SK-N-SH treated with all-trans-retinoic acid at 6 μM for 48 hours (cell line): Measurements from ENCODE around the gene ALDH1A2.

Experiments
- ATAC-seq: fragments of 200-7000 bp; cut with Tn5 transposase; 3 replicates; pipeline ENCODE4 v1.9.1; 2020; ENCODE audit warnings: mild to moderate bottlenecking, moderate library complexity
- ARNTL ChIP-seq: fragments of 450-650 bp; formaldehyde crosslinking; IDR thresholded peaks from 2 replicates; pipeline ENCODE4 v1.5.0; 2020; ENCODE audit warnings: low read depth, mild to moderate bottlenecking, moderate library complexity, borderline replicate concordance
- BACH2 ChIP-seq: fragments of 250-450 bp; sonication (Bioruptor Pico); IDR thresholded peaks from 2 replicates; pipeline ENCODE4 v1.9.0; 2021; ENCODE audit warnings: mild to moderate bottlenecking, borderline replicate concordance
- CSRNP3 ChIP-seq: fragments of 250-450 bp; sonication (Bioruptor Pico); IDR thresholded peaks from 2 replicates; pipeline ENCODE4 v1.5.1; 2021; ENCODE audit warnings: mild to moderate bottlenecking, moderate library complexity
- ESRRG ChIP-seq: fragments of 250-450 bp; sonication (Bioruptor Pico); IDR thresholded peaks from 2 replicates; pipeline ENCODE4 v1.6.1; 2021; ENCODE audit warnings: mild to moderate bottlenecking
- GLIS3 ChIP-seq: fragments of 250-450 bp; sonication (Bioruptor Pico); IDR thresholded peaks from 2 replicates; pipeline ENCODE4 v1.5.0; 2020; ENCODE audit warnings: mild to moderate bottlenecking, moderate library complexity
- ISL1 ChIP-seq: fragments of 250-450 bp; sonication (Bioruptor Pico); IDR thresholded peaks from 2 replicates; pipeline ENCODE4 v2.1.2; 2022; ENCODE audit warnings: mild to moderate bottlenecking, moderate library complexity
- OSR1 ChIP-seq: fragments of 250-450 bp; sonication (Bioruptor Pico); IDR thresholded peaks from 2 replicates; pipeline ENCODE4 v1.8.0; 2022; ENCODE audit warnings: moderate library complexity, mild to moderate bottlenecking, inconsistent platforms
- POU6F1 ChIP-seq: fragments of 250-450 bp; sonication (Bioruptor Pico); IDR thresholded peaks from 2 replicates; pipeline ENCODE4 v1.8.0; 2021; ENCODE audit warnings: low read depth, mild to moderate bottlenecking, moderate library complexity, borderline replicate concordance
- PPARA ChIP-seq: fragments of 250-450 bp; sonication (Bioruptor Pico); IDR thresholded peaks from 2 replicates; pipeline ENCODE4 v1.5.0; 2020; ENCODE audit warnings: mild to moderate bottlenecking, borderline replicate concordance
- RARB ChIP-seq: fragments of 250-450 bp; sonication (Bioruptor Pico); IDR thresholded peaks from 2 replicates; pipeline ENCODE4 v1.8.0; 2021; ENCODE audit warnings: mild to moderate bottlenecking, moderate library complexity
- TCF4 ChIP-seq: fragments of 250-450 bp; sonication (Bioruptor Pico); IDR thresholded peaks from 2 replicates; pipeline ENCODE4 v1.8.0; 2021; ENCODE audit warnings: mild to moderate bottlenecking, moderate library complexity, borderline replicate concordance
- TOX ChIP-seq: fragments of 250-450 bp; sonication (Bioruptor Pico); IDR thresholded peaks from 2 replicates; pipeline ENCODE4 v1.8.0; 2021; ENCODE audit warnings: mild to moderate bottlenecking, moderate library complexity, borderline replicate concordance
- TSHZ2 ChIP-seq: fragments of 250-450 bp; sonication (Bioruptor Pico); IDR thresholded peaks from 2 replicates; pipeline ENCODE4 v1.5.0; 2020; ENCODE audit warnings: mild to moderate bottlenecking, moderate library complexity
- ZC3H10 ChIP-seq: fragments of 250-450 bp; sonication (Bioruptor Pico); IDR thresholded peaks from 2 replicates; pipeline ENCODE4 v1.5.1; 2021; ENCODE audit warnings: mild to moderate bottlenecking, moderate library complexity
- ZFP3 ChIP-seq: fragments of 250-450 bp; sonication (Bioruptor Pico); IDR thresholded peaks from 2 replicates; pipeline ENCODE4 v1.5.0; 2020; ENCODE audit warnings: mild to moderate bottlenecking, moderate library complexity
- ZFP30 ChIP-seq: fragments of 450-650 bp; formaldehyde crosslinking; IDR thresholded peaks from 2 replicates; pipeline ENCODE4 v1.5.0; 2022; ENCODE audit warnings: mild to moderate bottlenecking, moderate library complexity
- ZNF565 ChIP-seq: fragments of 450-650 bp; formaldehyde crosslinking; conservative IDR thresholded peaks from 2 replicates; pipeline ENCODE4 v1.5.0; 2020; ENCODE audit warnings: low read depth, mild to moderate bottlenecking, moderate library complexity
- ZNF70 ChIP-seq: fragments of 450-650 bp; formaldehyde crosslinking; IDR thresholded peaks from 2 replicates; pipeline ENCODE4 v1.5.0; 2020; ENCODE audit warnings: mild to moderate bottlenecking, moderate library complexity
- ZNF8 ChIP-seq: fragments of 450-650 bp; formaldehyde crosslinking; IDR thresholded peaks from 2 replicates; pipeline ENCODE4 v1.5.0; 2020; ENCODE audit warnings: mild to moderate bottlenecking, moderate library complexity
- TF ChIP-seq, protein P1 (sequence below): fragments of 250-450 bp; sonication (Bioruptor Pico); IDR thresholded peaks from 2 replicates; pipeline ENCODE4 v1.5.1; 2020; ENCODE audit warnings: low read depth, mild to moderate bottlenecking, moderate library complexity

The ALDH1A2 gene

GRCh38 chr15:58049520-58050227, 15.8 kb downstream of the ALDH1A2 start:
- no peak for ATAC-seq
- no peak for TF ChIP-seq OSR1 (CRISPR knock-in tag)
- no peak for TF ChIP-seq ZC3H10 (CRISPR knock-in tag)
- no peak for TF ChIP-seq TCF4 (CRISPR knock-in tag)
- TF ChIP-seq BACH2, result no peak
- no peak for TF ChIP-seq ZFP30 (CRISPR knock-in tag)
- TF ChIP-seq ZNF70 (CRISPR knock-in tag), result no peak
- TF ChIP-seq ZNF8 (CRISPR knock-in tag), result no peak
- TF ChIP-seq, protein P1, sequence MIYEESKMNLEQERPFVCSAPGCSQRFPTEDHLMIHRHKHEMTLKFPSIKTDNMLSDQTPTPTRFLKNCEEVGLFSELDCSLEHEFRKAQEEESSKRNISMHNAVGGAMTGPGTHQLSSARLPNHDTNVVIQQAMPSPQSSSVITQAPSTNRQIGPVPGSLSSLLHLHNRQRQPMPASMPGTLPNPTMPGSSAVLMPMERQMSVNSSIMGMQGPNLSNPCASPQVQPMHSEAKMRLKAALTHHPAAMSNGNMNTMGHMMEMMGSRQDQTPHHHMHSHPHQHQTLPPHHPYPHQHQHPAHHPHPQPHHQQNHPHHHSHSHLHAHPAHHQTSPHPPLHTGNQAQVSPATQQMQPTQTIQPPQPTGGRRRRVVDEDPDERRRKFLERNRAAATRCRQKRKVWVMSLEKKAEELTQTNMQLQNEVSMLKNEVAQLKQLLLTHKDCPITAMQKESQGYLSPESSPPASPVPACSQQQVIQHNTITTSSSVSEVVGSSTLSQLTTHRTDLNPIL (CRISPR knock-in tag), result no peak
- TF ChIP-seq GLIS3 (CRISPR knock-in tag), result no peak
- TF ChIP-seq ESRRG (CRISPR knock-in tag), result no peak

DNA sequence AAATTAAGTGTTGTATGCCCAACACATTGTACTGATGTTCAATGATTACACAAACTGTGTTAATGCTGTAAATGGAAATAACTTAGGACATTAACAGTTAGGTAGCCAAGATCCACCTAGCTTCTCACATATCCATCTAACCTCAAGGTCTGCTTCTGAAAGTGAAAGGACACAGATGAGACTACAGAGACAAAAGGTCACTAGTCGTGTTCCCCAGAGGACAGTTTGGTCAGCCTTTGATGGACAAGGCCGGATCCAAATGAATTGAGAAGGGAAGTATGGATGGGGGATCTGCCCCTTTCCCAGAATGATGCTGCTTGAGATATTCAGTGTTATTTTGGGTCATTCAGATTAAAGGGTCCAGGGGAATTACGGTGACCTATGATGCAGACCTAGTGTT, 17.2 kb downstream of the ALDH1A2 start:
- TF ChIP-seq ZNF565 (CRISPR knock-in tag) (no peak), ESRRG (CRISPR knock-in tag) (no peak), ARNTL (CRISPR knock-in tag) (no peak), TOX (CRISPR knock-in tag) (no peak), ISL1 (CRISPR knock-in tag) (no peak), TSHZ2 (CRISPR knock-in tag) (no peak), ZFP30 (CRISPR knock-in tag) (no peak), ZNF8 (CRISPR knock-in tag) (no peak), ZFP3 (no peak), CSRNP3 (no peak), PPARA (CRISPR knock-in tag) (no peak), POU6F1 (CRISPR knock-in tag) (no peak), BACH2 (no peak), OSR1 (CRISPR knock-in tag) (no peak), GLIS3 (CRISPR knock-in tag) (no peak), RARB (CRISPR knock-in tag) (no peak)
- TF ChIP-seq, protein P1 (CRISPR knock-in tag), result no peak
- ATAC-seq, result no peak

GRCh38 chr15:58047149-58047548, 18.4 kb downstream of the ALDH1A2 start:
- ATAC-seq, result no peak
- TF ChIP-seq ARNTL (CRISPR knock-in tag) (no peak), PPARA (CRISPR knock-in tag) (no peak), ZNF8 (CRISPR knock-in tag) (no peak), BACH2 (no peak), ZNF70 (CRISPR knock-in tag) (no peak)
- TF ChIP-seq, protein P1 (CRISPR knock-in tag), result no peak
